ENCODE data around the gene PLEKHA8. TPM values are rescaled to one million over a fixed set of nuclear protein-coding genes. Genes with fewer than 3 reads are reported as not detected.

PLEKHA8 gene
- total RNA-seq, 4 donors from 2014 or later = 6.1 to 24.4 (median 11.5) TPM

DNA sequence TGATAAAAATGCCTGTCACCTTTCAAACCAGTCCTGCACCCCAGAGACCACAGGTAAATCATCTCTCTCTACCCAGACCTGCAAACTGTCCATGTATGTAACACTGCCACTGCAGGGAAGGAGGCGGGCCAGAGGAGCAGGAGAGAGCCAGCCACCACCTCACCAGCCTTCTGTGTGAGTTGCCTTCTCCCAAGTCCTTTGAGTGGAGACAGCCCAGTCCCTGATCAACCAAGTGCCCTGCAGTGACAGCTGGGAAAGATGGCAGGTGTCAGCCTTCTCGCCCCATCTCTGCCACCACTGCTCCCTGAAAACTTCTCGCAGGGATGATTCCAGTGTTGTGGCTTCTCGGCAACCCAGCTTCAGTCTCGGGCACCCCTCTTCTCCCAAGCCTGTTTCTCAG lies 149.0 kb downstream of the PLEKHA8 start:
- DNase-seq = no peak

DNA sequence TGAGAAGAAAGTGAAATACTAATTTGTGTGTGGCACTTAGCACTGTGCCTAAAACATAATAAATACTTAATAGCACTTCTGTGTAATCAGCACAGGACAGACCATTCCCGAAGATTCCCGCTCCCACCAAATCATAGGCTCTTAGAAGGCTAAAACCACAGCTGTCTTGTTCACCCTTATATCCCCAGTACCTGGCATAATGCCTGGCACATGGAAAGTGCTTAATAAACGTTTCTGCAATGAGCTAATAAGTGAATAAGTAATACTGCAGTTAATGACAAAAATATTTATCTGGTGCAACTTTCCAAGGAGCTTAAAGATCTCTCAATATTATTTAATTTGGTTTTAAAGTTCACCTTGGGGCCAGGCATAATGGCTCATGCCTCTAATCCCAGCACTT lies 149.8 kb downstream of the PLEKHA8 start:
- Histone ChIP-seq H3K4me1 (no peaks in the 10 kb centered on the region), H3K27ac (no peak overlapping the region), H3K27me3 (no peaks in the 10 kb centered on the region), H3K36me3 (no peaks in the 10 kb centered on the region), H3K4me3 (no peak overlapping the region), H3K9me3 (no peaks in the 10 kb centered on the region)
- no peak for TF ChIP-seq POLR2A (IDR thresholded peaks at IDR 0.05)
- TF ChIP-seq, protein P1, sequence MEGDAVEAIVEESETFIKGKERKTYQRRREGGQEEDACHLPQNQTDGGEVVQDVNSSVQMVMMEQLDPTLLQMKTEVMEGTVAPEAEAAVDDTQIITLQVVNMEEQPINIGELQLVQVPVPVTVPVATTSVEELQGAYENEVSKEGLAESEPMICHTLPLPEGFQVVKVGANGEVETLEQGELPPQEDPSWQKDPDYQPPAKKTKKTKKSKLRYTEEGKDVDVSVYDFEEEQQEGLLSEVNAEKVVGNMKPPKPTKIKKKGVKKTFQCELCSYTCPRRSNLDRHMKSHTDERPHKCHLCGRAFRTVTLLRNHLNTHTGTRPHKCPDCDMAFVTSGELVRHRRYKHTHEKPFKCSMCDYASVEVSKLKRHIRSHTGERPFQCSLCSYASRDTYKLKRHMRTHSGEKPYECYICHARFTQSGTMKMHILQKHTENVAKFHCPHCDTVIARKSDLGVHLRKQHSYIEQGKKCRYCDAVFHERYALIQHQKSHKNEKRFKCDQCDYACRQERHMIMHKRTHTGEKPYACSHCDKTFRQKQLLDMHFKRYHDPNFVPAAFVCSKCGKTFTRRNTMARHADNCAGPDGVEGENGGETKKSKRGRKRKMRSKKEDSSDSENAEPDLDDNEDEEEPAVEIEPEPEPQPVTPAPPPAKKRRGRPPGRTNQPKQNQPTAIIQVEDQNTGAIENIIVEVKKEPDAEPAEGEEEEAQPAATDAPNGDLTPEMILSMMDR (IDR thresholded peaks at IDR 0.05) = no peak
- DNase-seq = no peak
- intact Hi-C loops (cut with DNase I; ENCODE audit: low total_unique reads) = no loop called here

More for the DNA sequence above, 149.0 kb downstream of the PLEKHA8 start:
- intact Hi-C loops (cut with DNase I; ENCODE audit: low total_unique reads) = no loop called here
- Histone ChIP-seq H3K4me3 (no peak overlapping the region), H3K36me3 (no peaks in the 10 kb centered on the region), H3K9me3 (no peaks in the 10 kb centered on the region), H3K27me3 (no peaks in the 10 kb centered on the region), H3K27ac (no peak overlapping the region), H3K4me1 (no peaks in the 10 kb centered on the region)
- TF ChIP-seq, protein P1 (IDR thresholded peaks at IDR 0.05) = no peak
- TF ChIP-seq POLR2A (IDR thresholded peaks at IDR 0.05) = no peak

DNA sequence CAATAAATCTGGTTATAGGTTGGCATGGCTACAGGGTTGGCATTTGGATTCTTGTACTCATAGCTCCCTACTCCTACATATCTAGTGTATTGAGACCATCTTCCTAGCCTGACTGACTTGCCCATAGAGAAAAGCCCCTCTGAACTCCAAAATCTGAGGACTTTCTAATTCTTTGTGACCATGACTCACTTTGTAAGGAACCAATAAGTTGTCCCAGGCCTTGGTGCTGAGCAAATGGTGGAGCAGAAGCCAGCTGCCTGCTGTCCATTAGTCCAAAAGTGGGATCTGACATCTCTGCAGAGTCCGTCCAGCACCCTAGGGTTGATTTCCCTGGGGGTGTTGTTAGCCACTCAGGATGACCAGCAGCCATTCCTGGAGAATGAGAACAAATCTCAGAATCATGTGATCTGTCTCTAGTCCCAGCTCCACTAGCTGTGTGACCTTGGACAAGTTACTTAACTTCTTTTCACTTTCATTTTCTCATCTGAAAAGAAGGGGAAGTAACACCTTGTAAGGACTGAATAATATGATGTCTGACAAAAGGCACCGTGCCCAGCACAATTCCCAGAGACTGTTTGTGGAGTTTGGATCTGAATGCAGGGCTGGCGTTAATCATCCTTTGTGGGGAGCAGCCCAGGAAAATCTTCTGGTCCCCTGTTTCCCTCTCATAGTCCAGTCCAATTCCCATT lies 150.7 kb downstream of the PLEKHA8 start:
- H3K9me3 ChIP-seq = no peaks in the 10 kb centered on the region
- no peak for DNase-seq
- H3K4me3 ChIP-seq = no peak overlapping the region
- H3K36me3 ChIP-seq = no peaks in the 10 kb centered on the region
- no peak overlapping the region for H3K27ac ChIP-seq
- H3K27me3 ChIP-seq = no peaks in the 10 kb centered on the region
- no peak for TF ChIP-seq POLR2A (IDR thresholded peaks at IDR 0.05)
- TF ChIP-seq, protein P1 (IDR thresholded peaks at IDR 0.05) = no peak
- no peaks in the 10 kb centered on the region for H3K4me1 ChIP-seq
- intact Hi-C loops (cut with DNase I; ENCODE audit: low total_unique reads) = no loop called here

Small RNA genes lying within 50 kb of the gene (small RNA-seq; reads per million reads assigned to genes)
- gene RPS27P16 = not detected

Other genes with a start within 250 kb of the PLEKHA8 start
- 1 to 10 TPM in 2 of 4 donors, under 1 TPM in 2; 0.35 to 5.4 (median 2.4) TPM for gene WIPF3, start 221.9 kb upstream of the PLEKHA8 start, total RNA-seq
- 10 to 100 TPM; 14.4 to 66.5 (median 44.1) TPM for gene SCRN1, start 38.6 kb upstream of the PLEKHA8 start, total RNA-seq
- gene FKBP14, start 1.7 kb upstream of the PLEKHA8 start, total RNA-seq = 10 to 100 TPM in 2 of 4 donors, 1 to 10 TPM in 2; 4.9 to 86.5 (median 11.5) TPM
- 10 to 100 TPM; 45.1 to 75.9 (median 53.1) TPM for gene MTURN, start 106.6 kb downstream of the PLEKHA8 start, total RNA-seq